GM23338 (cell line): ENCODE results near the gene KLK1. TPM values are rescaled to one million over a fixed set of nuclear protein-coding genes. Genes with fewer than 3 reads are reported as not detected.
"Not testable (repeated sequence)": the region's sequence is repeated elsewhere in the genome, so short reads cannot be mapped to it uniquely, and the experiment has no call there.

ENCODE experiments used
- ATAC-seq: fragments of 200-7000 bp; cut with Tn5 transposase; 3 replicates; pipeline ENCODE4 v1.9.1; 2020
- DNase-seq: peaks from one replicate; pipeline ENCODE4 v3.0.0-alpha.2; 2015; ENCODE audit warnings: low spot score
- H2AFZ ChIP-seq: fragments of 200-600 bp; sonication (generic); 2 replicates; pipeline ENCODE4 v1.8.0; 2016; ENCODE audit warnings: antibody characterized with exemption, mild to moderate bottlenecking, moderate library complexity
- H3F3A ChIP-seq: fragments of 200-600 bp; sonication (generic); replicated peaks from 2 replicates; pipeline ENCODE4 v1.8.0; 2017; ENCODE audit warnings: antibody characterized with exemption, mixed run types, low read depth
- H3K27ac ChIP-seq: fragments of 200-600 bp; sonication (generic); 2 replicates; pipeline ENCODE4 v1.6.1; 2016; ENCODE audit warnings: low read depth
- H3K27me3 ChIP-seq: fragments of 200-600 bp; sonication (generic); 2 replicates; pipeline ENCODE4 v1.8.0; 2016; ENCODE audit warnings: mild to moderate bottlenecking, mixed run types, moderate library complexity; ENCODE audit not compliant: insufficient read depth
- H3K36me3 ChIP-seq: fragments of 200-600 bp; sonication (generic); 2 replicates; pipeline ENCODE4 v1.8.0; 2016; ENCODE audit warnings: mild to moderate bottlenecking; ENCODE audit not compliant: insufficient read depth
- H3K4me1 ChIP-seq: fragments of 200-600 bp; sonication (generic); 2 replicates; pipeline ENCODE4 v1.8.0; 2016; ENCODE audit warnings: mild to moderate bottlenecking, moderate library complexity; ENCODE audit not compliant: insufficient read depth
- H3K4me2 ChIP-seq: fragments of 200-600 bp; sonication (generic); 2 replicates; pipeline ENCODE4 v1.7.1; 2017; ENCODE audit warnings: mixed run types
- H3K4me3 ChIP-seq: fragments of 200-600 bp; sonication (generic); 2 replicates; pipeline ENCODE4 v1.6.1; 2016; ENCODE audit warnings: mixed run types
- H3K79me2 ChIP-seq: fragments of 200-600 bp; sonication (generic); replicated peaks from 2 replicates; pipeline ENCODE4 v1.8.0; 2017; ENCODE audit warnings: mild to moderate bottlenecking; ENCODE audit not compliant: insufficient read depth
- H3K9me2 ChIP-seq: fragments of 200-600 bp; sonication (generic); 2 replicates; pipeline ENCODE4 v1.8.0; 2017; ENCODE audit not compliant: insufficient read depth
- H4K20me1 ChIP-seq: fragments of 200-600 bp; sonication (generic); replicated peaks from 2 replicates; pipeline ENCODE4 v1.8.0; 2017; ENCODE audit warnings: mild to moderate bottlenecking; ENCODE audit not compliant: insufficient read depth
- H3K27ac Mint-ChIP-seq: 2 replicates; pipeline ENCODE4 v1.8.0; 2020; ENCODE audit warnings: inconsistent platforms, mild to moderate bottlenecking, moderate library complexity, mixed read lengths
- H3K27me3 Mint-ChIP-seq: 3 replicates; pipeline ENCODE4 v1.8.0; 2022; ENCODE audit warnings: low read depth, mild to moderate bottlenecking, moderate library complexity, mixed read lengths, inconsistent platforms; ENCODE audit not compliant: insufficient read depth, poor library complexity
- H3K36me3 Mint-ChIP-seq: 3 replicates; pipeline ENCODE4 v1.8.0; 2021; ENCODE audit warnings: low read depth, mild to moderate bottlenecking, inconsistent platforms, moderate library complexity, mixed read lengths
- H3K4me1 Mint-ChIP-seq: 3 replicates; pipeline ENCODE4 v1.8.0; 2020; ENCODE audit warnings: mild to moderate bottlenecking, inconsistent platforms, mixed read lengths
- H3K4me3 Mint-ChIP-seq: 3 replicates; pipeline ENCODE4 v1.8.0; 2021; ENCODE audit warnings: moderate library complexity, mild to moderate bottlenecking, inconsistent platforms, mixed read lengths
- H3K9me3 Mint-ChIP-seq: 3 replicates; pipeline ENCODE4 v1.8.0; 2020; ENCODE audit warnings: moderate library complexity, mild to moderate bottlenecking, inconsistent platforms, mixed read lengths
- ETS1 ChIP-seq: IDR thresholded peaks from 2 replicates; pipeline ENCODE4 v1.6.1; 2016; ENCODE audit warnings: antibody characterized with exemption
- EZH2 ChIP-seq: fragments of 200-600 bp; sonication (generic); IDR thresholded peaks from one replicate; pipeline ENCODE4 v1.8.0; 2017; ENCODE audit warnings: antibody characterized with exemption, mild to moderate bottlenecking, low read depth; ENCODE audit not compliant: unreplicated experiment
- NANOG ChIP-seq: IDR thresholded peaks from 2 replicates; pipeline ENCODE4 v1.6.1; 2016; ENCODE audit warnings: antibody characterized with exemption, borderline replicate concordance
- POLR2AphosphoS5 ChIP-seq: IDR thresholded peaks from 2 replicates; pipeline ENCODE4 v1.6.1; 2016; ENCODE audit warnings: antibody characterized with exemption, low read depth
- ZNF114 ChIP-seq: fragments of 250-450 bp; sonication (Bioruptor Pico); IDR thresholded peaks from 2 replicates; pipeline ENCODE4 v1.5.0; 2020; ENCODE audit warnings: mild to moderate bottlenecking, moderate library complexity
- ZNF331 ChIP-seq: fragments of 250-450 bp; sonication (Bioruptor Pico); IDR thresholded peaks from 2 replicates; pipeline ENCODE4 v1.5.0; 2020; ENCODE audit warnings: low read depth, mild to moderate bottlenecking, moderate library complexity
- ZNF462 ChIP-seq: fragments of 250-450 bp; sonication (Bioruptor Pico); IDR thresholded peaks from 2 replicates; pipeline ENCODE4 v1.5.0; 2020; ENCODE audit warnings: mild to moderate bottlenecking, moderate library complexity
- polyA plus RNA-seq: library from polyadenylated mRNA; unstranded; fragments of >200 nt; fragmentation: Nextera tagmentation; extraction: Ambion mirVana; gene quantifications from 2 replicates; pipeline ENCODE4 v1.2.1, GENCODE V29; 2016
- total RNA-seq: library from RNA; depleted of rRNA; stranded (reverse); fragments of >200 nt; shearing (Covaris generic); gene quantifications from 2 replicates; pipeline ENCODE4 v1.2.3, GENCODE V29; 2014
- TF ChIP-seq, protein P1 (sequence below): IDR thresholded peaks from one replicate; pipeline ENCODE4 v1.6.1; 2018; ENCODE audit warnings: antibody characterized with exemption; ENCODE audit not compliant: unreplicated experiment

Gene KLK1
- total and polyA plus RNA-seq, 2 experiments from 2014 or later = 0.31 to 3.0 TPM

DNA sequence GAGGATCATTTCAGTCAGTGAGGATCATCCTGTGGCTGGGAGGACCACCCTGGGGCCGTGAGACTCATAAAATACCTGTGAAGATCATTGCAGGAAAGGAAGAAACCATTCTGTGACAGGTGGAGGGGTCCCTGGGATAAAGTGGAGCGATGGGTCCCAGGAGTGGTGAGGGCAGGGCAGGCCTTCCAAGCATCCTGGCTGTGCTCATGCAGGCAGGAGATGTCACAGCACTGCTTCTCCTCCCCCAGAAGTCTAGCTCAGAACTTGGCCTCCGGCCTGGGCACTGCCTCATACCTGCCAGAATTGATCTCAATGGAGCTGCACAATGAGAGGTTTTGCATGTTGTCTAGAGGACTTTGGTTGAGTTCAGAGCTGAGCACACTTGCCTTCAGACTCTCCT, 11.1 kb downstream of the KLK1 start:
- peaks cover 2% of the 10 kb centered on the region; the same call in 2 of the 3 replicates for H3K4me1 Mint-ChIP-seq
- Histone ChIP-seq H3K27me3 (peaks cover 7% of the 10 kb centered on the region; the same call in 1 of the 2 replicates), H3K36me3 (no peaks in the 10 kb centered on the region), H3K9me2 (0 out of 2 replicates have a peak, but pooled peaks cover 3% of the 10 kb centered on the region), H4K20me1 (no peaks in the 10 kb centered on the region), H2AFZ (no peak overlapping the region), H3K27ac (no peak overlapping the region), H3K4me1 (peaks cover 3% of the 10 kb centered on the region; the same call in 1 of the 2 replicates), H3K4me2 (no peak overlapping the region), H3F3A (no peaks in the 10 kb centered on the region), H3K4me3 (no peak overlapping the region), H3K79me2 (no peaks in the 10 kb centered on the region)
- H3K4me3 Mint-ChIP-seq = no peak overlapping the region
- H3K27ac Mint-ChIP-seq = no peak overlapping the region; the same call in 1 of the 2 replicates
- no peak for TF ChIP-seq POLR2AphosphoS5
- TF ChIP-seq ZNF114 (CRISPR knock-in tag) = no peak
- TF ChIP-seq EZH2 = no peak
- no peak for TF ChIP-seq ZNF462 (CRISPR knock-in tag)
- TF ChIP-seq ETS1 = no peak
- no peak for TF ChIP-seq NANOG
- TF ChIP-seq, protein P1, sequence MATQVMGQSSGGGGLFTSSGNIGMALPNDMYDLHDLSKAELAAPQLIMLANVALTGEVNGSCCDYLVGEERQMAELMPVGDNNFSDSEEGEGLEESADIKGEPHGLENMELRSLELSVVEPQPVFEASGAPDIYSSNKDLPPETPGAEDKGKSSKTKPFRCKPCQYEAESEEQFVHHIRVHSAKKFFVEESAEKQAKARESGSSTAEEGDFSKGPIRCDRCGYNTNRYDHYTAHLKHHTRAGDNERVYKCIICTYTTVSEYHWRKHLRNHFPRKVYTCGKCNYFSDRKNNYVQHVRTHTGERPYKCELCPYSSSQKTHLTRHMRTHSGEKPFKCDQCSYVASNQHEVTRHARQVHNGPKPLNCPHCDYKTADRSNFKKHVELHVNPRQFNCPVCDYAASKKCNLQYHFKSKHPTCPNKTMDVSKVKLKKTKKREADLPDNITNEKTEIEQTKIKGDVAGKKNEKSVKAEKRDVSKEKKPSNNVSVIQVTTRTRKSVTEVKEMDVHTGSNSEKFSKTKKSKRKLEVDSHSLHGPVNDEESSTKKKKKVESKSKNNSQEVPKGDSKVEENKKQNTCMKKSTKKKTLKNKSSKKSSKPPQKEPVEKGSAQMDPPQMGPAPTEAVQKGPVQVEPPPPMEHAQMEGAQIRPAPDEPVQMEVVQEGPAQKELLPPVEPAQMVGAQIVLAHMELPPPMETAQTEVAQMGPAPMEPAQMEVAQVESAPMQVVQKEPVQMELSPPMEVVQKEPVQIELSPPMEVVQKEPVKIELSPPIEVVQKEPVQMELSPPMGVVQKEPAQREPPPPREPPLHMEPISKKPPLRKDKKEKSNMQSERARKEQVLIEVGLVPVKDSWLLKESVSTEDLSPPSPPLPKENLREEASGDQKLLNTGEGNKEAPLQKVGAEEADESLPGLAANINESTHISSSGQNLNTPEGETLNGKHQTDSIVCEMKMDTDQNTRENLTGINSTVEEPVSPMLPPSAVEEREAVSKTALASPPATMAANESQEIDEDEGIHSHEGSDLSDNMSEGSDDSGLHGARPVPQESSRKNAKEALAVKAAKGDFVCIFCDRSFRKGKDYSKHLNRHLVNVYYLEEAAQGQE = no peak
- TF ChIP-seq ZNF331 (CRISPR knock-in tag) = no peak
- peaks cover 5% of the 10 kb centered on the region for H3K36me3 Mint-ChIP-seq
- DNase-seq = no peak
- H3K9me3 Mint-ChIP-seq = peaks cover 41% of the 10 kb centered on the region
- ATAC-seq = no peak
- peaks cover 10% of the 10 kb centered on the region for H3K27me3 Mint-ChIP-seq

DNA sequence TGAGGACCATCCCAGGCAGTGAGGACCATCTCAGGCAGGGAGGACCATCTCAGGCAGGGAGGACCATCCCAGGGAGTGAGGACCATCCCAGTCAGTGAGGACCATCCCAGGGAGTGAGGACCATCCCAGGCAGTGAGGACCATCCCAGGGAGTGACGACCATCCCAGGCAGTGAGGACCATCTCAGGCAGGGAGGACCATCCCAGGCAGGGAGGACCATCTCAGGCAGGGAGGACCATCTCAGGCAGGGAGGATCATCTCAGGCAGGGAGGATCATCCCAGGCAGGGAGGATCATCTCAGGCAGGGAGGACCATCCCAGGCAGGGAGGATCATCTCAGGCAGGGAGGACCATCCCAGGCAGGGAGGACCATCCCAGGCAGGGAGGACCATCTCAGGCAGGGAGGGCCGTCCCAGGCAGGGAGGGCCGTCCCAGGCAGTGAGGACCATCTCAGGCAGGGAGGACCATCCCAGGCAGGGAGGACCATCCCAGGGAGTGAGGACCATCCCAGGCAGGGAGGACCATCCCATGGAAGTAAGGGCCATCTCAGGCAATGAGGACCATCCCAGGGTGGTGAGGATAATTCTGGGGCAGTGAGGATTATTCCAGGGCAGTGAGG, 11.9 kb downstream of the KLK1 start:
- not testable (repeated sequence) for H3K9me2 ChIP-seq, H3K27ac Mint-ChIP-seq, ATAC-seq, H3K4me2 ChIP-seq, H3F3A ChIP-seq, H3K79me2 ChIP-seq, H3K4me1 ChIP-seq, H3K4me3 Mint-ChIP-seq, H3K36me3 Mint-ChIP-seq, H3K27ac ChIP-seq, H4K20me1 ChIP-seq, H3K4me3 ChIP-seq, H3K36me3 ChIP-seq, DNase-seq, H3K27me3 ChIP-seq, H3K4me1 Mint-ChIP-seq, H2AFZ ChIP-seq
- Mint-ChIP-seq H3K27me3 (peaks cover 10% of the 10 kb centered on the region), H3K9me3 (peaks cover 41% of the 10 kb centered on the region)
